Calu3 (cell line): Measurements from ENCODE around the gene MYO9B. TPM values are rescaled to one million over a fixed set of nuclear protein-coding genes. Genes with fewer than 3 reads are reported as not detected.

Source experiments
- BruUV-seq: library from RNA; stranded (reverse); fragments of 400-500 nt; replicated peaks from 2 replicates; lab custom pipeline; 2021; lab: Mats Ljungman, UMichigan
- CTCF ChIA-PET: fragments of 300-600 bp; sonication (Branson Sonifier 250); formaldehyde crosslinking; loops from one replicate; lab custom pipeline; 2022; ENCODE audit warnings: antibody characterized with exemption; lab: Charles Lee
- DNase-seq: peaks from one replicate; pipeline ENCODE4 v3.0.0; 2022
- H3K27ac Mint-ChIP-seq: one replicate; pipeline ENCODE4 v1.8.0; 2022; ENCODE audit warnings: mixed read lengths; ENCODE audit not compliant: unreplicated experiment
- H3K27me3 Mint-ChIP-seq: one replicate; pipeline ENCODE4 v1.8.0; 2022; ENCODE audit warnings: mixed read lengths; ENCODE audit not compliant: unreplicated experiment
- H3K36me3 Mint-ChIP-seq: one replicate; pipeline ENCODE4 v1.8.0; 2022; ENCODE audit warnings: mild to moderate bottlenecking, moderate library complexity, mixed read lengths; ENCODE audit not compliant: insufficient read depth, unreplicated experiment
- H3K4me1 Mint-ChIP-seq: one replicate; pipeline ENCODE4 v1.8.0; 2022; ENCODE audit warnings: mild to moderate bottlenecking, low read depth, mixed read lengths; ENCODE audit not compliant: unreplicated experiment
- H3K4me3 Mint-ChIP-seq: one replicate; pipeline ENCODE4 v1.8.0; 2022; ENCODE audit warnings: mild to moderate bottlenecking, low read depth, moderate library complexity, mixed read lengths; ENCODE audit not compliant: unreplicated experiment
- H3K9me3 Mint-ChIP-seq: one replicate; pipeline ENCODE4 v1.8.0; 2022; ENCODE audit warnings: low read depth, mixed read lengths; ENCODE audit not compliant: unreplicated experiment
- CTCF ChIP-seq: fragments of 200-600 bp; IDR thresholded peaks from one replicate; pipeline ENCODE4 v1.8.0; 2022; ENCODE audit warnings: antibody characterized with exemption; ENCODE audit not compliant: unreplicated experiment
- intact Hi-C: fragments of 100-400 bp; cut with micrococcal nuclease; formaldehyde crosslinking; loops from one replicate; pipeline ENCODE4 v1.10.0; 2022; ENCODE audit not compliant: unreplicated experiment
- total RNA-seq: library from RNA; stranded (reverse); gene quantifications from 2 replicates; pipeline ENCODE4 v1.2.3, GENCODE V29; 2022

MYO9B gene
- total RNA-seq, 1 experiment from 2014 or later = 38.4 TPM

GRCh38 chr19:17061205-17061604 lies 14.4 kb upstream of the MYO9B start:
- H3K4me3 Mint-ChIP-seq = no peak overlapping the region
- no peak overlapping the region for H3K27ac Mint-ChIP-seq
- no peak for TF ChIP-seq CTCF
- no peak for DNase-seq
- intact Hi-C loops = loop anchor here (10.0 kb wide), 1 partner anchor 224 kb away; the partner anchor contains the start of gene ANKLE1
- H3K27me3 Mint-ChIP-seq = no peaks in the 10 kb centered on the region
- peaks cover 12% of the 10 kb centered on the region for H3K36me3 Mint-ChIP-seq
- no peaks in the 10 kb centered on the region for H3K4me1 Mint-ChIP-seq
- CTCF ChIA-PET = no interaction called here
- no TSS peak for BruUV-seq
- no peaks in the 10 kb centered on the region for H3K9me3 Mint-ChIP-seq

- TF ChIP-seq CTCF = no peak
- H3K27me3 Mint-ChIP-seq = no peaks in the 10 kb centered on the region
- CTCF ChIA-PET = no interaction called here
- H3K4me3 Mint-ChIP-seq = no peak overlapping the region
- no peaks in the 10 kb centered on the region for H3K9me3 Mint-ChIP-seq
- intact Hi-C loops = loop anchor here (10.0 kb wide), 1 partner anchor 223 kb away; the partner anchor contains the start of gene ANKLE1
- no peaks in the 10 kb centered on the region for H3K4me1 Mint-ChIP-seq
- H3K27ac Mint-ChIP-seq = no peak overlapping the region
- peaks cover 16% of the 10 kb centered on the region for H3K36me3 Mint-ChIP-seq
- no peak for DNase-seq
- no TSS peak for BruUV-seq
Observed at GRCh38 chr19:17061691-17062090, 13.9 kb upstream of the MYO9B start.

GRCh38 chr19:17063428-17063827 lies 12.1 kb upstream of the MYO9B start:
- intact Hi-C loops = loop anchor here (10.0 kb wide), 1 partner anchor 221 kb away; the partner anchor contains the start of gene ANKLE1
- H3K27ac Mint-ChIP-seq = no peak overlapping the region
- H3K4me1 Mint-ChIP-seq = no peaks in the 10 kb centered on the region
- no peaks in the 10 kb centered on the region for H3K27me3 Mint-ChIP-seq
- no peak for DNase-seq
- peaks cover 16% of the 10 kb centered on the region for H3K36me3 Mint-ChIP-seq
- BruUV-seq = no TSS peak
- CTCF ChIA-PET = no interaction called here
- no peaks in the 10 kb centered on the region for H3K9me3 Mint-ChIP-seq
- no peak for TF ChIP-seq CTCF
- H3K4me3 Mint-ChIP-seq = no peak overlapping the region

- no peak overlapping the region for H3K4me3 Mint-ChIP-seq
- no peak for TF ChIP-seq CTCF
- CTCF ChIA-PET = no interaction called here
- no TSS peak for BruUV-seq
- DNase-seq = no peak
- H3K36me3 Mint-ChIP-seq = peaks cover 27% of the 10 kb centered on the region
- H3K27ac Mint-ChIP-seq = no peak overlapping the region
- H3K9me3 Mint-ChIP-seq = no peaks in the 10 kb centered on the region
- no peaks in the 10 kb centered on the region for H3K27me3 Mint-ChIP-seq
- intact Hi-C loops = loop anchor here (10.0 kb wide), 1 partner anchor 216 kb away; the partner anchor contains the start of gene ANKLE1
- no peaks in the 10 kb centered on the region for H3K4me1 Mint-ChIP-seq
Observed at GRCh38 chr19:17069193-17069592, 6.4 kb upstream of the MYO9B start.
